GM12873 (cell line): Measurements from ENCODE around the gene ATP6V1G1.

Experiments
- CTCF ChIP-seq: IDR thresholded peaks from 2 replicates; pipeline ENCODE4 v1.5.1; 2012; ENCODE audit warnings: low read depth, mild to moderate bottlenecking, moderate library complexity, low read length, control low read depth; ENCODE audit not compliant: insufficient read depth; ENCODE audit errors: missing control alignments

The ATP6V1G1 gene

GRCh38 chr9:114631166-114631565, 43.6 kb downstream of the ATP6V1G1 start:
- TF ChIP-seq CTCF, result no peak

- no peak for TF ChIP-seq CTCF
Observed at GRCh38 chr9:114633438-114634089, 46.0 kb downstream of the ATP6V1G1 start.

GRCh38 chr9:114634387-114634786, 46.8 kb downstream of the ATP6V1G1 start:
- TF ChIP-seq CTCF, result no peak

GRCh38 chr9:114638404-114638803, 50.8 kb downstream of the ATP6V1G1 start:
- TF ChIP-seq CTCF, result no peak

GRCh38 chr9:114641967-114642366, 54.4 kb downstream of the ATP6V1G1 start:
- no peak for TF ChIP-seq CTCF

GRCh38 chr9:114643001-114643400, 55.4 kb downstream of the ATP6V1G1 start:
- TF ChIP-seq CTCF, result no peak

- no peak for TF ChIP-seq CTCF
Observed at GRCh38 chr9:114643896-114644295, 56.3 kb downstream of the ATP6V1G1 start.
